VCaP (cell line): Measurements from ENCODE around the gene MLLT10.

ENCODE experiments used
- H3K27ac ChIP-seq: fragments of 450-650 bp; 2 replicates; pipeline ENCODE4 v1.5.1; 2017
- TF ChIP-seq, protein P1 (sequence below): fragments of 450-650 bp; conservative IDR thresholded peaks from 2 replicates; pipeline ENCODE4 v1.5.1; 2017; ENCODE audit warnings: mild to moderate bottlenecking, moderate library complexity

Gene MLLT10

DNA sequence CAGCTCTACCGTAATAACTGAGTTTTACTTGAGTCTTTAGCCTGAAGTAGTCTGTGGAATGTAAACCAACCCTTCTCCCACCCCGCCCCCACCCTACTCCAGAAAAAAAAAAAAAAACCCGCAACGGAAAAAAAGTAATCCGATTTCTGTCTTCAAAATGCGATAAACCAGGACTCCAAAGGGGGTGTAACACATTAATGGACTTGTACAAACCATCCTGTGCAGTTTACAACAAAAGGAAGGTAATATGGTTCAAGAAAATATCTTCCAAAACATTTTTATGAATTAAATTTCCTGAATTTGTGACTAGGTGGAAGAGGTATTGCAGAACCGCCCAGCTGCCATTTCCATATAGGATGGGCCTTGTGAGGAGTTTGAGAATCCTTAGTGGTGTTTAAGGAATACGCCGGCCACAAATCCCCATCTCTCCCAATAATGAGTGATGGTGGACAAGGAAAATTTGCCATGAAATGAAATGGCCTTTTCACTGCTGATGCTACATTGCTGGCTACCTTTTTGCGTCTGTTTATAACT is 19.1 kb upstream of the MLLT10 start:
- H3K27ac ChIP-seq = no peak overlapping the region
- TF ChIP-seq, protein P1, sequence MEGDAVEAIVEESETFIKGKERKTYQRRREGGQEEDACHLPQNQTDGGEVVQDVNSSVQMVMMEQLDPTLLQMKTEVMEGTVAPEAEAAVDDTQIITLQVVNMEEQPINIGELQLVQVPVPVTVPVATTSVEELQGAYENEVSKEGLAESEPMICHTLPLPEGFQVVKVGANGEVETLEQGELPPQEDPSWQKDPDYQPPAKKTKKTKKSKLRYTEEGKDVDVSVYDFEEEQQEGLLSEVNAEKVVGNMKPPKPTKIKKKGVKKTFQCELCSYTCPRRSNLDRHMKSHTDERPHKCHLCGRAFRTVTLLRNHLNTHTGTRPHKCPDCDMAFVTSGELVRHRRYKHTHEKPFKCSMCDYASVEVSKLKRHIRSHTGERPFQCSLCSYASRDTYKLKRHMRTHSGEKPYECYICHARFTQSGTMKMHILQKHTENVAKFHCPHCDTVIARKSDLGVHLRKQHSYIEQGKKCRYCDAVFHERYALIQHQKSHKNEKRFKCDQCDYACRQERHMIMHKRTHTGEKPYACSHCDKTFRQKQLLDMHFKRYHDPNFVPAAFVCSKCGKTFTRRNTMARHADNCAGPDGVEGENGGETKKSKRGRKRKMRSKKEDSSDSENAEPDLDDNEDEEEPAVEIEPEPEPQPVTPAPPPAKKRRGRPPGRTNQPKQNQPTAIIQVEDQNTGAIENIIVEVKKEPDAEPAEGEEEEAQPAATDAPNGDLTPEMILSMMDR = no peak

DNA sequence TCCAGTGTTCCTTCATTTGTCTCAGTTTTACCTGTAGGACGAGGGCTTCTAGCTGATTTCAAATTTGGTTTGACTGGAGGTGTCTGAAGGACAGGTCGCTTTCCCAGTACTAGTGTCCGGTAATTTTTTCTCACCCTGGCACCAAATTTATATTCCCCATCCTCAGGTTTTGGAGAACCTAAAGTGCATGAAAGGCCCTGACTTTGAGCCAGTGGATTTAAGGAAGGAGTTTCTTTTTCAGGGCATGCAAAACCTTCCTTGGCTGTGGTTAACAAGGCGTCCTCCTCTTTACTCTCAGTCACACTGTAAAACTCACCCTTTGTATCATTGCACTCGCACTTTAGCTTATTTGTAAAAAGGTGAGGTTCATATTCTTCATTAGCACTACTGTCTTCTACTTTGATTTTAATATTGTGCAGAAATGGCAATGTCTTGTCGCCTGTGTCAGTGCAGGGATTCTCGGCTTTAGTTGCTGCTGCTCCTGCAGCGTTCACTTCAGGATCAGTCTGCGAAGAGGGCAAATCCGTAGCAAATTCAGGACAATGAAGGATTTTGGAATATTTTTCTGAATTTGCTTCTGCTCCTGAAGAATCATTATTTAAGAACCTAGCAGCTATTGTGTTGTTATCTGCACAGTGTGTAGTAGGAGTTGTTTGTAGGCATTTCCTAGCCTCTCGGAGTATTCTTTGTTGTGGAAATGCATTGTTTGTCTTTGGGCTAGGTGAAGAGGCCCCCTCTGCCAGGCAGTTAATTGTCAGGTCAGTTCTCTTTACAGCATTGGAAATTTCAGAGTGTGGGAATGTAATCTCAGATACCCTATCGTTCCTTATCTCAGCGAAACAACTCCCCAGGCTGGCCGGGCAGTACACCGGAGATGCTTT is 18.4 kb upstream of the MLLT10 start:
- TF ChIP-seq, protein P1 = no peak
- peak overlapping the region; percentile 82 for H3K27ac ChIP-seq

DNA sequence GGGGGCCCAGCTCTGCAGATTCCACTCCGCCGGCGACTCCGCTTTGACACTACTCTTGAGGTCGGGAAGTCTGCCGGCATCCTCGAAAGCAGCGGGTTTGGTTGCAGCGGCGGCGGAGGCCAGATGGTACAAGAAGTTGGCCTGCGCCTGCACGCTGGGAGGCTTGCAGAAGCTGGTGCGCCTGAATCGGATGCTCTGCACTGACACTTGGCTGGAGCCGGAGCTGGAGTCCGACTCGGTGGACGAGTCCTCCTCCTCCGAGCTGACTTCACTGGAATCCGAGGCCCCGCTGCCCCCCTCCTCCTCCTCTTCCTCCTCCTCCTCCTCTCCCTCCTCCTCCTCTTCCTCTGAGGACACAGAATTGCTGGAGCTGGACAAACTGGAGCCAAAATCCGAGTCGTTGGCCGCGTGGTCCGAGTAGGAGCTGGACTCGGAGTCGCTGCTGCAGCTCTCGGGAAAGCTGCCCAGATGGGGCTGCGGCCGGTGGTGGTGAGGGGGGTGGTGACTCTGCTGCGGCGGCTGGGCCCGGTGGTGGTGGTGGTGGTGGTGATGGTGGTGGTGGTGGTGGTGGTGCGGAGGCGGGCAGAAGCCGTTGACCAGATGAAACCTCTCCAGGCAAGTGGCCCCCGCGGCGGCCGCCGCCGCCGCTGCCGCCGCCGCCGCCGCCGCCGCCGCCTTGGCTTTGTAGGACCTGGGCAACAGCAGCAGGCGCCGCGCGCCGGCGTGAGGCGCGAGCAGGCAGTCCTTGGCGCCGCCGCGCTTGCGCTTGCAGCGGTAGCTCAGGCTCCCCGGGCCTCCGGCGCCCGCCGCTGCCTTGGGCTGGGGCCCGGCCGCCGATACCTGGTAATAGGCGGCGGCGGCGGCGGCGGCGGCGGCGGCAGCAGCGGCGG is 17.5 kb upstream of the MLLT10 start:
- TF ChIP-seq, protein P1 = no peak
- H3K27ac ChIP-seq = peak overlapping the region; percentile 82

DNA sequence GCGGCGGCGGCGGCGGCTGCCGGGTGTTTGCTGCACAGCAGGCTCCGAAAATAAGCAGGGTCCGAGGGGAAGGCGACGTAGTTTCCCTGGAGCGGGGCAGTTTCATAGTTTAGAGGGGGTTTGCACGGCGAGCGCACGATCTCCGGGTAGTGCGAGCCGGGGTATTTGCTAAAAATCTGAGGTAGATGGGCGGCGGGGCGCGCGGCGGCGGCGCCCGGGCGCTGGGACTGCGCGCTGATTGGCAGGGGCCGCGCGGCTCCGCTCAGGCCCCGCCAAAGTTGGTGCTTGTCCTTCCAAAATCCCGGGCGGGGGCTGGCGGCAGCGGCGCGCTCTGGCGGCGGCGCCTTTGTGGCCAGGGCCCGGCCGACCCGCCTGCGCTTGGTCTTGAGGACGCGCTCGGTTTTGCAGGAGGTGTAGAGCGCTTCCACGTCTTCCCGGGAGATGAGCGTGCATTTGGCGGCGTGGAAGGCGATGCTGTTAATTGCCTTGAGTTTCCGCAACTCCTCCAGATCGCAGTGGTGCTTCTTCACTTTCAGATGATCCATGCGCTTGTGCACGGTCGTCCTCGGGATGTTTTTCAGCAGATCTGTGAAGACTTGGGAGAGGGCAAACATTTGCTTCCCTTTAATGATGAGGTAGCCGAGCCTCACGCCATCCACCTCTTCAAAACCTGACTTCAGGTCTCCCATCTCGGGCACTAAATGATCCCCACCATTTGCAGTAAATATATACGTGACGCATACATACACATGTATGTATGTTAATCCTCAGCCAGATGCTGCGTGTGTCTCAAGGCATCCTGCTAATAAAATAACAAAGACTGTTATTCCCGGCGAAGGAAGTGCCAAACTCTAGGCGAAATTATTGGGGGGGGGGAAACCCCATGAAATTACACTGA is 16.6 kb upstream of the MLLT10 start:
- TF ChIP-seq, protein P1 = no peak
- H3K27ac ChIP-seq = peak overlapping the region; percentile 82

DNA sequence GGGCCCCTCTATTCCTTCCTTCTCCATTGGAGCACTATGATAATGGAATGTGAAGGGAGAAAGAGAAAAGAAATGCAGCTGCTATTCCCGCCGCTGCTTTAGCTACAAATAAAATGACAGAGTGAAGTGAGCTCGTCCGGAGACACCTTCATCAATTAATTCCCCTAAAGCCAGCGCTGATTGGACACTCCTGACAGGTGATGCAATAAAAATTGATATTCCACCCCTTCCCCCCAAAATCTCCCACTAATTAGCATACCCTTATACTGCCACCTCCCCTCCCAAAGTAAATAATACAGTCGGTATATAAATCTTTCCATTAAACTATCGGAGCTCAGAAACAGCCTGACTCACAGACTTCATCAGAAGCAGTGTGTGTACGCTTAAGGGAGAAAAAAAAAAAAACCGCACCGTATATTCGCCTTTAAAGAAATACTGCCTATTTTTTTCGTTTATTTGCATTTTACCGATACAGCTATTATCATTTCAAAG is 15.8 kb upstream of the MLLT10 start:
- peak overlapping the region; percentile 82 for H3K27ac ChIP-seq

DNA sequence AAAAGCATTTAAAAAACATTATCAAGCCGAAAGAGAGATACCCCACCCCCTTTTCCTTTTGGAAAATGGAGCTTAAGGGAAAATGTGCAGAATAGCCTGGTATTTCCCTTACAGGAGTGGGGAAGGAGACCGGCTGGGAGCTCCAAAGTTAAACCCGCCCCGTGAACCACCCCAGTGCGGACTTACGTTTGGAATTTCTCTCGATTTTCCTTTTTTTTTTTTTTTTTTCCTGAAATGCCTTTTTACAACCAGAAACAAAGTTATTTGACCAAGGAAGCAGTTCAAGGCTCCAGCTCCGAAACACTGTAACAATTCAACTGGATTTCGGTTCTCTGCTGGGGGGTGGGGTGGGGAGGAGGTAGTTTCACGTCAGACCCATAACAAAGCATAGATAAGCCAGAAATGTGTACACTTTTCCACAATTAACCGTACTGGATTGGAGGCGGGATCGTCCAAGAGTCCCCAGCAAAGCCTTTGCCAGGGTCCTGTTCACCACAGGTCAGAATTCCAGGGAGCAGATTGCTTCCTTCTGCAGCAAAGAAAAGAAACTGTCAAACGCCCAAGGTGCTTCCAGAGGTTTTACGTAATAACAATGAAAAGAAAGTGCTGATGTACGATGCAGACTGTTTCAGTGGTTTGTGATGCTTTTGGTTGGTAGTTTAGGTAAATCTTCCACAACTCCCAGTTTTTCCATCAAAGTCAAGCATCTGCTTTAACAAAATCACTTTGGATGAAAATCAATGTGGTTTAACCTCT is 15.2 kb upstream of the MLLT10 start:
- peak overlapping the region; percentile 82 for H3K27ac ChIP-seq
- TF ChIP-seq, protein P1 = no peak

More for the DNA sequence above, 15.8 kb upstream of the MLLT10 start:
- TF ChIP-seq, protein P1 = no peak
